ENCODE measurements around the gene DLAT. TPM values are rescaled to one million over a fixed set of nuclear protein-coding genes. Genes with fewer than 3 reads are reported as not detected.

The DLAT gene
- total and polyA plus RNA-seq, 7 experiments from 2014 or later, result 13.1 to 31.0 (median 22.0) TPM

GRCh38 chr11:112013497-112014164, 11.6 kb upstream of the DLAT start:
- Histone ChIP-seq H3K27ac (ENCODE audit: low read depth, low read length) (no peak overlapping the region), H3K4me1 (ENCODE audit: control insufficient read depth in 2 of 2, insufficient read depth in 2 of 2, low read length in 2 of 2) (no peaks in the 10 kb centered on the region), H3K9me3 (ENCODE audit: control insufficient read depth in 2 of 3, low read length in 3 of 3) (no peaks in the 10 kb centered on the region), H3K27me3 (ENCODE audit: control insufficient read depth in 2 of 2, insufficient read depth in 2 of 2, low read length in 2 of 2) (no peaks in the 10 kb centered on the region), H3K36me3 (ENCODE audit: control insufficient read depth in 2 of 3, insufficient read depth in 3 of 3, low read length in 3 of 3) (no peaks in the 10 kb centered on the region), H3K4me3 (ENCODE audit: low read length) (no peak overlapping the region)
- Mint-ChIP-seq H3K4me1 (no peaks in the 10 kb centered on the region), H3K27ac (no peak overlapping the region), H3K9me3 (peaks cover 0 to 11% (median 0%) of the 10 kb centered on the region in 11 donors), H3K36me3 (peaks cover 0 to 1% (median 0%) of the 10 kb centered on the region in 5 donors), H3K27me3 (peaks cover 0 to 9% (median 5%) of the 10 kb centered on the region in 5 donors), H3K4me3 (no peak overlapping the region)
- DNase-seq (no peak), ATAC-seq (no peak)
- POLR2A ChIA-PET, result no interaction called here
- intact Hi-C loops (cut with micrococcal nuclease), result no loop called here
- CTCF ChIA-PET, result no interaction called here

GRCh38 chr11:112016088-112016764, 9.0 kb upstream of the DLAT start:
- H3K4me3 Mint-ChIP-seq, result no peak overlapping the region
- peaks cover 0 to 6% (median 0%) of the 10 kb centered on the region in 5 donors for H3K27me3 Mint-ChIP-seq
- H3K4me1 Mint-ChIP-seq, result peaks cover 0 to 2% (median 0%) of the 10 kb centered on the region in 7 donors
- intact Hi-C loops (cut with micrococcal nuclease), result no loop called here
- POLR2A ChIA-PET, result no interaction called here
- peak overlapping the region in 2 of 9 donors; percentile 3 to 36 for H3K27ac Mint-ChIP-seq
- ATAC-seq (no peak), DNase-seq (no peak)
- H3K36me3 Mint-ChIP-seq, result no peaks in the 10 kb centered on the region
- Histone ChIP-seq H3K9me3 (ENCODE audit: control insufficient read depth in 2 of 3, low read length in 3 of 3) (no peaks in the 10 kb centered on the region), H3K4me1 (ENCODE audit: control insufficient read depth in 2 of 2, insufficient read depth in 2 of 2, low read length in 2 of 2) (no peaks in the 10 kb centered on the region), H3K4me3 (ENCODE audit: low read length) (no peak overlapping the region), H3K36me3 (ENCODE audit: control insufficient read depth in 2 of 3, insufficient read depth in 3 of 3, low read length in 3 of 3) (no peaks in the 10 kb centered on the region), H3K27ac (ENCODE audit: low read depth, low read length) (no peak overlapping the region), H3K27me3 (ENCODE audit: control insufficient read depth in 2 of 2, insufficient read depth in 2 of 2, low read length in 2 of 2) (no peaks in the 10 kb centered on the region)
- CTCF ChIA-PET, result interaction anchor here (0.8 kb wide), 1 partner anchor 85 kb away, joined by 4 read pairs; no protein-coding TSS in a partner anchor
- H3K9me3 Mint-ChIP-seq, result peaks cover 0 to 3% (median 0%) of the 10 kb centered on the region in 11 donors

- ChIA-PET POLR2A (no interaction called here), CTCF (interaction anchor here (0.8 kb wide), 1 partner anchor 85 kb away, joined by 4 read pairs; no protein-coding TSS in a partner anchor)
- ATAC-seq (no peak), DNase-seq (no peak)
- Histone ChIP-seq H3K27ac (ENCODE audit: low read depth, low read length) (no peak overlapping the region), H3K27me3 (ENCODE audit: control insufficient read depth in 2 of 2, insufficient read depth in 2 of 2, low read length in 2 of 2) (no peaks in the 10 kb centered on the region), H3K4me1 (ENCODE audit: control insufficient read depth in 2 of 2, insufficient read depth in 2 of 2, low read length in 2 of 2) (no peaks in the 10 kb centered on the region), H3K9me3 (ENCODE audit: control insufficient read depth in 2 of 3, low read length in 3 of 3) (no peaks in the 10 kb centered on the region), H3K36me3 (ENCODE audit: control insufficient read depth in 2 of 3, insufficient read depth in 3 of 3, low read length in 3 of 3) (no peaks in the 10 kb centered on the region), H3K4me3 (ENCODE audit: low read length) (no peak overlapping the region)
- intact Hi-C loops (cut with micrococcal nuclease), result no loop called here
- Mint-ChIP-seq H3K36me3 (no peaks in the 10 kb centered on the region), H3K9me3 (no peaks in the 10 kb centered on the region), H3K27ac (peak overlapping the region in 1 of 9 donors; percentile 36), H3K4me1 (peaks cover 0 to 2% (median 0%) of the 10 kb centered on the region in 7 donors), H3K27me3 (peaks cover 0 to 6% (median 0%) of the 10 kb centered on the region in 5 donors), H3K4me3 (no peak overlapping the region)
Measured at GRCh38 chr11:112016765-112017376, 8.3 kb upstream of the DLAT start.

GRCh38 chr11:112017538-112017937, 7.7 kb upstream of the DLAT start:
- DNase-seq (no peak), ATAC-seq (no peak)
- H3K9me3 ChIP-seq (ENCODE audit: control insufficient read depth in 2 of 3, low read length in 3 of 3), result no peaks in the 10 kb centered on the region
- CTCF ChIA-PET, result no interaction called here
- H3K27me3 Mint-ChIP-seq, result peaks cover 0 to 6% (median 0%) of the 10 kb centered on the region in 5 donors
- intact Hi-C loops (cut with micrococcal nuclease), result no loop called here
- no peaks in the 10 kb centered on the region for H3K27me3 ChIP-seq (ENCODE audit: control insufficient read depth in 2 of 2, insufficient read depth in 2 of 2, low read length in 2 of 2)
- POLR2A ChIA-PET, result no interaction called here
- no peak overlapping the region for H3K4me3 ChIP-seq (ENCODE audit: low read length)
- no peaks in the 10 kb centered on the region for H3K9me3 Mint-ChIP-seq
- H3K4me1 ChIP-seq (ENCODE audit: control insufficient read depth in 2 of 2, insufficient read depth in 2 of 2, low read length in 2 of 2), result no peaks in the 10 kb centered on the region
- peaks cover 0 to 4% (median 2%) of the 10 kb centered on the region in 7 donors for H3K4me1 Mint-ChIP-seq
- no peaks in the 10 kb centered on the region for H3K36me3 ChIP-seq (ENCODE audit: control insufficient read depth in 2 of 3, insufficient read depth in 3 of 3, low read length in 3 of 3)
- no peak overlapping the region for H3K4me3 Mint-ChIP-seq
- H3K27ac ChIP-seq (ENCODE audit: low read depth, low read length), result no peak overlapping the region
- H3K27ac Mint-ChIP-seq, result no peak overlapping the region
- H3K36me3 Mint-ChIP-seq, result no peaks in the 10 kb centered on the region

- Mint-ChIP-seq H3K27ac (no peak overlapping the region), H3K27me3 (no peaks in the 10 kb centered on the region), H3K36me3 (no peaks in the 10 kb centered on the region), H3K9me3 (no peaks in the 10 kb centered on the region), H3K4me1 (peaks cover 6 to 16% (median 13%) of the 10 kb centered on the region in 7 donors), H3K4me3 (no peak overlapping the region)
- no peaks in the 10 kb centered on the region for H3K27me3 ChIP-seq (ENCODE audit: control insufficient read depth in 2 of 2, insufficient read depth in 2 of 2, low read length in 2 of 2)
- ATAC-seq (no peak), DNase-seq (no peak)
- ChIA-PET POLR2A (no interaction called here), CTCF (no interaction called here)
- no peaks in the 10 kb centered on the region for H3K36me3 ChIP-seq (ENCODE audit: control insufficient read depth in 2 of 3, insufficient read depth in 3 of 3, low read length in 3 of 3)
- H3K27ac ChIP-seq (ENCODE audit: low read depth, low read length), result no peak overlapping the region
- H3K4me1 ChIP-seq (ENCODE audit: control insufficient read depth in 2 of 2, insufficient read depth in 2 of 2, low read length in 2 of 2), result peaks cover 0 to 3% of the 10 kb centered on the region in 2 donors
- no peak overlapping the region for H3K4me3 ChIP-seq (ENCODE audit: low read length)
- H3K9me3 ChIP-seq (ENCODE audit: control insufficient read depth in 2 of 3, low read length in 3 of 3), result no peaks in the 10 kb centered on the region
- intact Hi-C loops (cut with micrococcal nuclease), result no loop called here
Measured at GRCh38 chr11:112019066-112019465, 6.1 kb upstream of the DLAT start.

- Histone ChIP-seq H3K27me3 (ENCODE audit: control insufficient read depth in 2 of 2, insufficient read depth in 2 of 2, low read length in 2 of 2) (no peaks in the 10 kb centered on the region), H3K4me1 (ENCODE audit: control insufficient read depth in 2 of 2, insufficient read depth in 2 of 2, low read length in 2 of 2) (peaks cover 0 to 7% of the 10 kb centered on the region in 2 donors), H3K4me3 (ENCODE audit: low read length) (no peak overlapping the region), H3K36me3 (ENCODE audit: control insufficient read depth in 2 of 3, insufficient read depth in 3 of 3, low read length in 3 of 3) (peaks cover 0 to 12% (median 0%) of the 10 kb centered on the region in 3 experiments), H3K9me3 (ENCODE audit: control insufficient read depth in 2 of 3, low read length in 3 of 3) (no peaks in the 10 kb centered on the region), H3K27ac (ENCODE audit: low read depth, low read length) (no peak overlapping the region)
- ATAC-seq (no peak), DNase-seq (no peak)
- no peaks in the 10 kb centered on the region for H3K27me3 Mint-ChIP-seq
- peak overlapping the region; percentile 38 to 84 (median 59) for H3K27ac Mint-ChIP-seq
- peak overlapping the region; percentile 11 to 73 (median 46) for H3K4me3 Mint-ChIP-seq
- H3K9me3 Mint-ChIP-seq, result no peaks in the 10 kb centered on the region
- POLR2A ChIA-PET, result no interaction called here
- peaks cover 0 to 5% (median 0%) of the 10 kb centered on the region in 5 donors for H3K36me3 Mint-ChIP-seq
- CTCF ChIA-PET, result no interaction called here
- peaks cover 16 to 32% (median 28%) of the 10 kb centered on the region in 7 donors for H3K4me1 Mint-ChIP-seq
- intact Hi-C loops (cut with micrococcal nuclease), result loop anchor here in 1 of 2 donors (5.0 to 10.0 kb wide), 2 partner anchors 256 to 1292 kb away; partner anchors contain the start of genes PPP2R1B and TTC12
Measured at GRCh38 chr11:112023104-112023503, 2.1 kb upstream of the DLAT start.
